Body of pancreas (tissue), 4 donors: Measurements from ENCODE around the gene TTC39C.

Source experiments
- CTCF ChIP-seq, 7 experiments: fragments of 450-650 bp in 4 of 7; fragments of 200-600 bp in 3 of 7; sonication (generic) in 3 of 7; IDR thresholded peaks; one replicate each; pipeline ENCODE4 v1.5.1; 2016 to 2019; ENCODE audit warnings: antibody characterized with exemption in 7 of 7
- POLR2A ChIP-seq, 3 donors: fragments of 450-650 bp; IDR thresholded peaks; one replicate each; pipeline ENCODE4 v1.6.1; 2016; ENCODE audit warnings: antibody characterized with exemption in 3 of 3, mild to moderate bottlenecking in 2 of 3

- no peak for TF ChIP-seq CTCF (IDR thresholded peaks at IDR 0.05)
- no peak for TF ChIP-seq POLR2A (IDR thresholded peaks at IDR 0.05)
These were observed 15.7 kb upstream of the TTC39C start for GRCh38 chr18:23998820-23999219.
